ENCODE measurements around the gene TRPC4AP.

Gene TRPC4AP

DNA sequence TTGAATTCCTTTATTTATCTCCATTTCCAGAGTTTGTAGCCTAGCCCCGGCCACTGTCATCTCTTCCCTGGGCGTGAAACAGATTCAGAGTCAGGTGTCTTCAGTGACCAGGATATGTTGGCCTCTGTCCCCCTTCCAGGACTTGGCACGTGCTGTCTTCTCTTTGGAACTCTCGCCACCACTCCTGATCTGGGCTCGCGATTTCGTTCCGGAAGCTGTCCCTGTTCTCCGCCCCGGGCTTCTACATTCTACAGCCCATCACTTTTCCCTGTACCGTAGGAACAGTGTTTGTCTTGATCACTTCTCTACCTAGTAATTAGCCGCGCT lies 137.7 kb downstream of the TRPC4AP start:
- DNase-seq (ENCODE audit: low read depth), result no peak
- peak overlapping the region; percentile 74 for H3K4me3 ChIP-seq (ENCODE audit: control insufficient read depth, low read depth, low read length)
- TF ChIP-seq, protein P1, sequence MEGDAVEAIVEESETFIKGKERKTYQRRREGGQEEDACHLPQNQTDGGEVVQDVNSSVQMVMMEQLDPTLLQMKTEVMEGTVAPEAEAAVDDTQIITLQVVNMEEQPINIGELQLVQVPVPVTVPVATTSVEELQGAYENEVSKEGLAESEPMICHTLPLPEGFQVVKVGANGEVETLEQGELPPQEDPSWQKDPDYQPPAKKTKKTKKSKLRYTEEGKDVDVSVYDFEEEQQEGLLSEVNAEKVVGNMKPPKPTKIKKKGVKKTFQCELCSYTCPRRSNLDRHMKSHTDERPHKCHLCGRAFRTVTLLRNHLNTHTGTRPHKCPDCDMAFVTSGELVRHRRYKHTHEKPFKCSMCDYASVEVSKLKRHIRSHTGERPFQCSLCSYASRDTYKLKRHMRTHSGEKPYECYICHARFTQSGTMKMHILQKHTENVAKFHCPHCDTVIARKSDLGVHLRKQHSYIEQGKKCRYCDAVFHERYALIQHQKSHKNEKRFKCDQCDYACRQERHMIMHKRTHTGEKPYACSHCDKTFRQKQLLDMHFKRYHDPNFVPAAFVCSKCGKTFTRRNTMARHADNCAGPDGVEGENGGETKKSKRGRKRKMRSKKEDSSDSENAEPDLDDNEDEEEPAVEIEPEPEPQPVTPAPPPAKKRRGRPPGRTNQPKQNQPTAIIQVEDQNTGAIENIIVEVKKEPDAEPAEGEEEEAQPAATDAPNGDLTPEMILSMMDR (IDR thresholded peaks at IDR 0.05; ENCODE audit: control insufficient read depth, insufficient read depth, low read depth, low read length, missing control alignments), result no peak

DNA sequence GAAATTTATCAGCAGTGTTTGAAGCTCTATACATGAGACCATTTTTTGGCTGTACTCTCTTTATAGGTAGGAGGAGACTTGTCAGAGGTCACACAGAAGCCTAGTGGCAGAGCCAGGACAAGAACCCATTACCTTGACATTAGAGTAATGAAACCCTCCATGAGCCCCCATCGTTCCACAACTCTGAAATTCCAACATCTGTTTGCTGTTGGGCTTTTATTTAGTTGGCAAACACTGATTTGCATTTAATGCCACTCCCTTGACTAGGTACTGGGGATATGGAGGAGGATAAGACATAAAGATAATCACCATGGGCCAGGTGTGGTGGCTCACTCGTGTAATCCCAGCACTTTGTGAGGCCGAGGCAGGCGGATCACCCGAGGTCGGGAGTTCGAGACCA lies 138.6 kb downstream of the TRPC4AP start:
- DNase-seq (ENCODE audit: low read depth), result no peak
- TF ChIP-seq, protein P1 (IDR thresholded peaks at IDR 0.05; ENCODE audit: control insufficient read depth, insufficient read depth, low read depth, low read length, missing control alignments), result no peak
- no peak overlapping the region for H3K4me3 ChIP-seq (ENCODE audit: control insufficient read depth, low read depth, low read length)

DNA sequence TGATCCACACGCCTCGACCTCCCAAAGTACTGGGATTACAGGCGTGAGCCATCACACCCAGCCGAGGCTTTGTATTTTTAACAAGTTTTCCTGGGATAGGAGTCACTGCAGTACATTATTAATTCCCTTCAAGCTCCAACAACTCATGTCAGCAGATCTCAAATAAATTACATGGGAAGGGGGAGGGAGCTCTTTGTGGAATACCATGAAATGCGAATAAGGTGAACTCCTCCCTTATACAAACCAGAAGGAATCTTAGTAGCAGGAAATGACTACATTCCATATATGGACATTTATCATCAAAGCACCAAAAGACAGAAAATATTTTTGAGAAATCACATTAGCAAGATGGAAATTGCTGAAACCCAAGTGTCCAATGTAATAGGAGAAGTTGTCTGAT lies 139.9 kb downstream of the TRPC4AP start:
- TF ChIP-seq, protein P1 (IDR thresholded peaks at IDR 0.05; ENCODE audit: control insufficient read depth, insufficient read depth, low read depth, low read length, missing control alignments), result no peak
- no peak for DNase-seq (ENCODE audit: low read depth)
- no peak overlapping the region for H3K4me3 ChIP-seq (ENCODE audit: control insufficient read depth, low read depth, low read length)
